ENCODE results near the gene KIRREL3. TPM values are rescaled to one million over a fixed set of nuclear protein-coding genes. Genes with fewer than 3 reads are reported as not detected.

The KIRREL3 gene
- total RNA-seq, 2 donors from 2014 or later, result 0.28 TPM; not detected in 1

DNA sequence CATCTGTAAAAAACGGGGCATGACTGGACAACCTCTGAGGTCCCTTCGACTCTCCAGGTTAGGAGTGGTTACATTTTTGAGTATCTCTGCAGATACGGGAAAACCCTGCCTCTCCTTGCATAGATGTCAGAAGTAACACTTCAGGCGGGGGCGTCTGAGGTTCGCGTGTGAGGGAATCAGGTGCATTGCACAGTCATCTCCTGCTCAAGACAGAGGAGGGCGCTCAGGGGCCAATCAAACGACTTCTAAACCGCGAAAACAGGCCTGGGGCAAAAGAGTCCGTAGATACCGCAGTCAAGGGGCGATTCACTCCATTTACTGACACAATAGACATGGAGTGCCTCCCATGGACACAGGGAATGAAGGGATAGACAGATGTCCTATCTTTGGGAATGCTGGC is 31.7 kb downstream of the KIRREL3 start:
- Histone ChIP-seq H3K9me3 (no peaks in the 10 kb centered on the region), H3K27me3 (replicated peaks; ENCODE audit: insufficient read depth) (no peaks in the 10 kb centered on the region), H3K4me3 (no peak overlapping the region), H3K27ac (no peak overlapping the region), H3K36me3 (no peaks in the 10 kb centered on the region), H3K4me1 (replicated peaks) (no peaks in the 10 kb centered on the region)
- 18% methylated on average over 14 of the region's 14 CpGs for WGBS
- TF ChIP-seq, protein P1, sequence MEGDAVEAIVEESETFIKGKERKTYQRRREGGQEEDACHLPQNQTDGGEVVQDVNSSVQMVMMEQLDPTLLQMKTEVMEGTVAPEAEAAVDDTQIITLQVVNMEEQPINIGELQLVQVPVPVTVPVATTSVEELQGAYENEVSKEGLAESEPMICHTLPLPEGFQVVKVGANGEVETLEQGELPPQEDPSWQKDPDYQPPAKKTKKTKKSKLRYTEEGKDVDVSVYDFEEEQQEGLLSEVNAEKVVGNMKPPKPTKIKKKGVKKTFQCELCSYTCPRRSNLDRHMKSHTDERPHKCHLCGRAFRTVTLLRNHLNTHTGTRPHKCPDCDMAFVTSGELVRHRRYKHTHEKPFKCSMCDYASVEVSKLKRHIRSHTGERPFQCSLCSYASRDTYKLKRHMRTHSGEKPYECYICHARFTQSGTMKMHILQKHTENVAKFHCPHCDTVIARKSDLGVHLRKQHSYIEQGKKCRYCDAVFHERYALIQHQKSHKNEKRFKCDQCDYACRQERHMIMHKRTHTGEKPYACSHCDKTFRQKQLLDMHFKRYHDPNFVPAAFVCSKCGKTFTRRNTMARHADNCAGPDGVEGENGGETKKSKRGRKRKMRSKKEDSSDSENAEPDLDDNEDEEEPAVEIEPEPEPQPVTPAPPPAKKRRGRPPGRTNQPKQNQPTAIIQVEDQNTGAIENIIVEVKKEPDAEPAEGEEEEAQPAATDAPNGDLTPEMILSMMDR (IDR thresholded peaks at IDR 0.05), result no peak
- no peak for TF ChIP-seq POLR2A (IDR thresholded peaks at IDR 0.05)
- TF ChIP-seq POLR2AphosphoS5 (IDR thresholded peaks at IDR 0.05), result no peak
- intact Hi-C loops (cut with DNase I), result no loop called here
- no peak for DNase-seq (ENCODE audit: low spot score)

DNA sequence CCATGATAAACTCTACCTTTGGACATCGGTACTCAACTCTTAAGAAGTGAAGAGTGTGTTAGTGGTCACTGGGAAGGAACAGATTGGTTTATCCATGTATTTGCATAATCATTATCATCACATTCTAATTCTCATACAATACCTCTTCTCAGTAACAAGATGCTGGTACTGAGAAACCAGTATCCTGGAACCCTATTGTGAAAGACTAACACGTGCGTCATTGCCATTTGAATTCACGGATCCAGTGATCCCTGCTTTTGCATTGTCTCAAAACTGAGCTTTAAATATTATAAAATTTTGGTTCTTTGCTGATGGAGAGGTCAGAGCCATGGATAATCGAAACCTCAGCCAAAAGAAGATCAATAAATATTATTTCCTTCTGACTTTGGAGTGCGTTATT is 35.2 kb downstream of the KIRREL3 start:
- no peak overlapping the region for H3K27ac ChIP-seq
- no peak overlapping the region for H3K4me3 ChIP-seq
- WGBS, result 88% methylated on average over 6 of the region's 6 CpGs
- H3K9me3 ChIP-seq, result no peaks in the 10 kb centered on the region
- no peaks in the 10 kb centered on the region for H3K27me3 ChIP-seq (replicated peaks; ENCODE audit: insufficient read depth)
- intact Hi-C loops (cut with DNase I), result no loop called here
- no peak for DNase-seq (ENCODE audit: low spot score)
- TF ChIP-seq, protein P1 (IDR thresholded peaks at IDR 0.05), result no peak
- TF ChIP-seq POLR2AphosphoS5 (IDR thresholded peaks at IDR 0.05) (no peak), POLR2A (IDR thresholded peaks at IDR 0.05) (no peak)
- no peaks in the 10 kb centered on the region for H3K4me1 ChIP-seq (replicated peaks)
- H3K36me3 ChIP-seq, result no peaks in the 10 kb centered on the region

DNA sequence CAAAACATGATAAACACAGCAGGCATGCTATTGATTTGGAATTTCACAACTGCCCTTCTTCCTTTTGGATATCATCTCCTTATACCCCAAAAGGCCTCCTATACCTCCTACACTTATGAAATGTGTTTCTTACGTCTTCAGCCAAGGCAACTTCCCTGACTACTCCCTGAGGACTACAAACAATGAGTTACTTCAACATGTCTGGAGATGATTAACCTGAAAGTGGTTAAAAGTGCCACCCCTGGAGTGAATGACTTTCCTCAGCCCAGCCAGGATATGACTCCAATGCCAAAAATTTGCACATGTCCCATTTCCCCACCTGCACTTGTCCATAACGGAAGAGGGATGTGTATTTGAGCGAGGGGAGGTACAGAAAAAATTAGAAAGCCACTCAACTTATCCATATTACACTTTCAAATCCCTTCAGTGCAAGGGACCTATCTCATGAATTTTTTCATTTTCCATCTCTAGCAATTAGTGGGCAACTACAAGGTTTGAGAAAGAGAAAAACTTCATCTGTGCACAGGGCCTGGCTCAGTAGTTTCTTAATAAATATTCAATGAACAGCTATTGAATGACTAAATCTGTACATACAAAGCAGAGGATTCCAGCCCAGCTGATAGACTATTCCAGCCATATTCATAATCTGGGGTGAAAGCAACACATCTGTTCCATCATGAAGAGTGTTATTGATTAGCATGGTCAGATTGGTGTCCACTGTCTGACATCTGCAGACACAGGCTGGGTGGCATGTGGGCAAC is 36.8 kb downstream of the KIRREL3 start:
- Histone ChIP-seq H3K27ac (no peak overlapping the region), H3K4me1 (replicated peaks) (no peaks in the 10 kb centered on the region), H3K9me3 (no peaks in the 10 kb centered on the region), H3K36me3 (no peaks in the 10 kb centered on the region), H3K4me3 (no peak overlapping the region), H3K27me3 (replicated peaks; ENCODE audit: insufficient read depth) (no peaks in the 10 kb centered on the region)
- 50% methylated on average over 3 of the region's 3 CpGs for WGBS
- DNase-seq (ENCODE audit: low spot score), result no peak
- TF ChIP-seq, protein P1 (IDR thresholded peaks at IDR 0.05), result no peak
- no peak for TF ChIP-seq POLR2A (IDR thresholded peaks at IDR 0.05)
- no peak for TF ChIP-seq POLR2AphosphoS5 (IDR thresholded peaks at IDR 0.05)
- intact Hi-C loops (cut with DNase I), result no loop called here

DNA sequence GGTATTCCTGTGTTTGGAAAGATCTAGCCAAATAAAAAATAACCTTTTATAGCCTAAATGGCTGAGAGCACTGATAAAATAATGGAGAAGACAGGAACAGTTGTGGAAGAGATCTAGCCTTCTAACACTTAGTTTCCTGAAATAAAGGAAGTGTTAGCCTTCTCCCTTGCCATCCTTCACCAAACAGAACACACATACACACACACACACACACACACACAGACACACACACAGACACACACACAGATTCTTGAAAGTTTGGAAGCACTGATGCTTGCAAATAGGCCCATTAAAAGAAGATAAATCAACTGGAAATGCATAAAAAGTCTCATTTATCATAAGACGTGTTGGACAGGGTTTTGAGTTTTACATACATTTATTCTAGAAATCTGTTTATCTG is 37.5 kb downstream of the KIRREL3 start:
- H3K9me3 ChIP-seq, result no peaks in the 10 kb centered on the region
- no peaks in the 10 kb centered on the region for H3K27me3 ChIP-seq (replicated peaks; ENCODE audit: insufficient read depth)
- TF ChIP-seq POLR2AphosphoS5 (IDR thresholded peaks at IDR 0.05) (no peak), POLR2A (IDR thresholded peaks at IDR 0.05) (no peak)
- TF ChIP-seq, protein P1 (IDR thresholded peaks at IDR 0.05), result no peak
- H3K4me3 ChIP-seq, result no peak overlapping the region
- H3K4me1 ChIP-seq (replicated peaks), result no peaks in the 10 kb centered on the region
- H3K36me3 ChIP-seq, result no peaks in the 10 kb centered on the region
- no peak overlapping the region for H3K27ac ChIP-seq
- intact Hi-C loops (cut with DNase I), result no loop called here
- WGBS, result 32% methylated on average over 1 of the region's 1 CpG
- DNase-seq (ENCODE audit: low spot score), result no peak

DNA sequence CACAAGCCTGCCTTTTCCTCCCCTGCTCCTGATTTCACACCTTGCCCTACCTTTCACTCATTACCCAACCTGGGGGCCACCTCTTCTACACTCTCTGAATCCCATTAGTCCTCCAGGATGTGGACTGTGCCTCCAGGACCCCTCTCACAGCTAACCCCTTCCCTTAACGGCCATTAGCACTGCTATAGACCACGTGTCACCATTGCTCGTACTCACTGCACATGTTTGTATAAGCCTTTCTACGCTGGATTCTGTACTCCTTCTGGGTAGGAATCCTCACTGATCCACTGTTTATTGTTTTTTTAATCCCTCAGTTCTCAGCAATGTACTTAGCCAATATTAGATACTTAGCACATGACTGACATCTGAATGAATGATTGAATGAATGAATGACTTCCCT is 40.9 kb downstream of the KIRREL3 start:
- WGBS, result 84% methylated on average over 4 of the region's 4 CpGs
- intact Hi-C loops (cut with DNase I), result no loop called here
- no peaks in the 10 kb centered on the region for H3K36me3 ChIP-seq
- no peaks in the 10 kb centered on the region for H3K27me3 ChIP-seq (replicated peaks; ENCODE audit: insufficient read depth)
- no peaks in the 10 kb centered on the region for H3K4me1 ChIP-seq (replicated peaks)
- no peak overlapping the region for H3K27ac ChIP-seq
- H3K9me3 ChIP-seq, result no peaks in the 10 kb centered on the region
- DNase-seq (ENCODE audit: low spot score), result no peak
- TF ChIP-seq POLR2A (IDR thresholded peaks at IDR 0.05), result no peak
- TF ChIP-seq, protein P1 (IDR thresholded peaks at IDR 0.05), result no peak
- TF ChIP-seq POLR2AphosphoS5 (IDR thresholded peaks at IDR 0.05), result no peak
- H3K4me3 ChIP-seq, result no peak overlapping the region

Measured in prostate gland (tissue), 2 donors.